A549 (cell line): ENCODE measurements around the gene NPTX2.

Experiments used
- HDAC2 ChIP-seq: fragments of 200-600 bp; sonication (generic); IDR thresholded peaks from 2 replicates; pipeline ENCODE4 v1.6.1; 2016
- HOXA7 ChIP-seq: fragments of 250-450 bp; sonication (Bioruptor Pico); IDR thresholded peaks from 2 replicates; pipeline ENCODE4 v1.5.0; 2020; ENCODE audit warnings: mild to moderate bottlenecking, moderate library complexity
- JUNB ChIP-seq: fragments of >200 bp; sonication (Bioruptor Twin); formaldehyde crosslinking; IDR thresholded peaks from 2 replicates; pipeline ENCODE4 v1.6.1; 2016
- NPAS2 ChIP-seq: fragments of 250-450 bp; sonication (Bioruptor Pico); IDR thresholded peaks from 2 replicates; pipeline ENCODE4 v1.8.0; 2022; ENCODE audit warnings: mild to moderate bottlenecking, moderate library complexity, borderline replicate concordance
- PHF8 ChIP-seq: fragments of 200-600 bp; sonication (generic); IDR thresholded peaks from 2 replicates; pipeline ENCODE4 v1.6.1; 2016; ENCODE audit warnings: low read depth, mild to moderate bottlenecking, antibody characterized with exemption, moderate library complexity, borderline replicate concordance
- POLR2A ChIP-seq: IDR thresholded peaks from 2 replicates; pipeline ENCODE4 v1.6.1; 2012; ENCODE audit warnings: mild to moderate bottlenecking, low read length
- RCOR1 ChIP-seq: fragments of 150-350 bp; IDR thresholded peaks from 2 replicates; pipeline ENCODE4 v1.6.1; 2014; ENCODE audit warnings: antibody characterized with exemption, low read length, low read depth
- RNF2 ChIP-seq: fragments of 200-600 bp; sonication (generic); IDR thresholded peaks from 2 replicates; pipeline ENCODE4 v1.6.1; 2016; ENCODE audit warnings: low read depth, mild to moderate bottlenecking, antibody characterized with exemption, moderate library complexity, borderline replicate concordance
- ZNF302 ChIP-seq: fragments of 250-450 bp; sonication (Bioruptor Pico); IDR thresholded peaks from 2 replicates; pipeline ENCODE4 v1.9.0; 2021; ENCODE audit warnings: inconsistent platforms, mild to moderate bottlenecking, moderate library complexity
- TF ChIP-seq, protein P1 (sequence below): fragments of 200-600 bp; sonication (generic); IDR thresholded peaks from 2 replicates; pipeline ENCODE4 v1.6.1; 2016; ENCODE audit warnings: antibody characterized with exemption, mild to moderate bottlenecking, moderate library complexity
- TF ChIP-seq, protein P2 (sequence below): fragments of >200 bp; sonication (Bioruptor Twin); formaldehyde crosslinking; IDR thresholded peaks from 3 replicates; pipeline ENCODE4 v1.5.1; 2016

DNA sequence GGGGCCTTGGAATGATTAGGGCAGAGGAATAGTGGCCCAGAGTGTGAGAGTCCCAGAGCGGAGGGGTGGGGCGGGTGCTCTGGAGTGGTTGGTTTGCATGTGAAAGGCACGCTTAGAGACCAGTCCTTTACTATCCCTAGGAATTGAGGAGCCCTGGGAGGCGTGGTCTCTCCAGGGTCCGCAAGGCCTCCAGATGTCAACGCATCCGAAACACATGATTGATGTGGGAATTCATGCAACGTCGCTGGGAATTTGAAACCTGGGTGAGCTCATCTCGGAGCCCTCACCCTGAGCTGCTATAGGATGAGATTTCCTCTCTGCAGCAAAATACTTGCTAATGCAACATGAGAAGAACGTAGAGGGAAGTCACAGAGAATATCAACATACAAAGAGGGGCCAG is 51.2 kb downstream of the NPTX2 start:
- TF ChIP-seq PHF8 (no peak), HOXA7 (CRISPR knock-in tag) (no peak), ZNF302 (CRISPR knock-in tag) (no peak), POLR2A (no peak), HDAC2 (no peak), RCOR1 (no peak), RNF2 (no peak), JUNB (no peak), NPAS2 (CRISPR knock-in tag) (no peak)
- TF ChIP-seq, protein P1, sequence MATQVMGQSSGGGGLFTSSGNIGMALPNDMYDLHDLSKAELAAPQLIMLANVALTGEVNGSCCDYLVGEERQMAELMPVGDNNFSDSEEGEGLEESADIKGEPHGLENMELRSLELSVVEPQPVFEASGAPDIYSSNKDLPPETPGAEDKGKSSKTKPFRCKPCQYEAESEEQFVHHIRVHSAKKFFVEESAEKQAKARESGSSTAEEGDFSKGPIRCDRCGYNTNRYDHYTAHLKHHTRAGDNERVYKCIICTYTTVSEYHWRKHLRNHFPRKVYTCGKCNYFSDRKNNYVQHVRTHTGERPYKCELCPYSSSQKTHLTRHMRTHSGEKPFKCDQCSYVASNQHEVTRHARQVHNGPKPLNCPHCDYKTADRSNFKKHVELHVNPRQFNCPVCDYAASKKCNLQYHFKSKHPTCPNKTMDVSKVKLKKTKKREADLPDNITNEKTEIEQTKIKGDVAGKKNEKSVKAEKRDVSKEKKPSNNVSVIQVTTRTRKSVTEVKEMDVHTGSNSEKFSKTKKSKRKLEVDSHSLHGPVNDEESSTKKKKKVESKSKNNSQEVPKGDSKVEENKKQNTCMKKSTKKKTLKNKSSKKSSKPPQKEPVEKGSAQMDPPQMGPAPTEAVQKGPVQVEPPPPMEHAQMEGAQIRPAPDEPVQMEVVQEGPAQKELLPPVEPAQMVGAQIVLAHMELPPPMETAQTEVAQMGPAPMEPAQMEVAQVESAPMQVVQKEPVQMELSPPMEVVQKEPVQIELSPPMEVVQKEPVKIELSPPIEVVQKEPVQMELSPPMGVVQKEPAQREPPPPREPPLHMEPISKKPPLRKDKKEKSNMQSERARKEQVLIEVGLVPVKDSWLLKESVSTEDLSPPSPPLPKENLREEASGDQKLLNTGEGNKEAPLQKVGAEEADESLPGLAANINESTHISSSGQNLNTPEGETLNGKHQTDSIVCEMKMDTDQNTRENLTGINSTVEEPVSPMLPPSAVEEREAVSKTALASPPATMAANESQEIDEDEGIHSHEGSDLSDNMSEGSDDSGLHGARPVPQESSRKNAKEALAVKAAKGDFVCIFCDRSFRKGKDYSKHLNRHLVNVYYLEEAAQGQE: no peak
- TF ChIP-seq, protein P2, sequence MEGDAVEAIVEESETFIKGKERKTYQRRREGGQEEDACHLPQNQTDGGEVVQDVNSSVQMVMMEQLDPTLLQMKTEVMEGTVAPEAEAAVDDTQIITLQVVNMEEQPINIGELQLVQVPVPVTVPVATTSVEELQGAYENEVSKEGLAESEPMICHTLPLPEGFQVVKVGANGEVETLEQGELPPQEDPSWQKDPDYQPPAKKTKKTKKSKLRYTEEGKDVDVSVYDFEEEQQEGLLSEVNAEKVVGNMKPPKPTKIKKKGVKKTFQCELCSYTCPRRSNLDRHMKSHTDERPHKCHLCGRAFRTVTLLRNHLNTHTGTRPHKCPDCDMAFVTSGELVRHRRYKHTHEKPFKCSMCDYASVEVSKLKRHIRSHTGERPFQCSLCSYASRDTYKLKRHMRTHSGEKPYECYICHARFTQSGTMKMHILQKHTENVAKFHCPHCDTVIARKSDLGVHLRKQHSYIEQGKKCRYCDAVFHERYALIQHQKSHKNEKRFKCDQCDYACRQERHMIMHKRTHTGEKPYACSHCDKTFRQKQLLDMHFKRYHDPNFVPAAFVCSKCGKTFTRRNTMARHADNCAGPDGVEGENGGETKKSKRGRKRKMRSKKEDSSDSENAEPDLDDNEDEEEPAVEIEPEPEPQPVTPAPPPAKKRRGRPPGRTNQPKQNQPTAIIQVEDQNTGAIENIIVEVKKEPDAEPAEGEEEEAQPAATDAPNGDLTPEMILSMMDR: no peak
